Measurements from ENCODE around the gene BFSP2. TPM values are rescaled to one million over a fixed set of nuclear protein-coding genes. Genes with fewer than 3 reads are reported as not detected.

The BFSP2 gene
- total RNA-seq, 4 donors from 2014 or later, result 2.6 TPM; not detected in 3

- DNase-seq (ENCODE audit: low spot score in 2 of 2), result no peak
- H3K36me3 ChIP-seq, result no peaks in the 10 kb centered on the region
- H3K9me3 ChIP-seq, result no peaks in the 10 kb centered on the region
- no peak overlapping the region for H3K27ac ChIP-seq
- no peak for TF ChIP-seq CTCF (IDR thresholded peaks at IDR 0.05)
- no peak for TF ChIP-seq EP300 (IDR thresholded peaks at IDR 0.05)
- TF ChIP-seq POLR2A (IDR thresholded peaks at IDR 0.05), result no peak
- H3K4me1 ChIP-seq, result no peaks in the 10 kb centered on the region
- WGBS, 2 donors, result 86 to 90% methylated on average over 1 of the region's 1 CpG
- no peaks in the 10 kb centered on the region for H3K27me3 ChIP-seq
- no peak overlapping the region for H3K4me3 ChIP-seq
Measured at GRCh38 chr3:133442518-133442917, 42.7 kb downstream of the BFSP2 start.

DNA sequence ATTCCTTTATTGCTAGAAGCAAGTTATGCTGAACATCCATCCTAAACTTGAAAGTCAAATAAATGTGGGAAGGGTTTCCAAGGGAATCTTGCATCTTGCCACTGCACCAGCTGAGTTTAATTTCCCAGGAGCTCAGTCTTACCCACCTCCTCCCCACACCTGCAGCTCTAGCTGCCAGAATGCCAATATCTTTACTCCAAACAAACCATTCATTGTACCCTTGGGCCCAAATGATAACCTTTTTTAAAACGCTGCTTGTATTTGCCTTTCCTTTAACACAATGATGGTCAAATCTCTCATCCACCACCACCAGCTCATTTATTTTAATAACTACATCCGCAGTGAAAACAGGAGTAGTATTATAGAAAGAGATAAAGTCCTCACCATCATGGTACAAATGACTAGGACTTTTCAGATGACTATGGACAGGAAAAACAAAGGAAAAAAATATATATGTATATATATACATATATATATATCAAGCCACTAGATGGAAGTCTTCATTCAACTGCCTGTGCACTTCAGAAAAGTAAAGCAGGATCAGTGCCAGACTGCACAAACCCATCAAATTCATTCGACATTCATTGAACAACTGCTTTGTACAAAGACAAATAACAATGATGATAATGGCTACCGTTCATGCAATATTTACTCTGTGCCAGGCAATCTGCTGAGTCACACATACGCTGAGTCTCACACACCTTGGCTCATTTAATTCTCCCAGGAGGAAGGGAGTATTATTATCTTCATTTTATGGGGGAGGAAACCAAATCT lies 44.0 kb downstream of the BFSP2 start:
- no peak for DNase-seq (ENCODE audit: low spot score in 2 of 2)
- H3K9me3 ChIP-seq, result no peaks in the 10 kb centered on the region
- WGBS, 2 donors, result 31 to 42% methylated on average over 5 of the region's 5 CpGs
- H3K4me1 ChIP-seq, result peaks cover 0 to 3% (median 0%) of the 10 kb centered on the region in 4 donors
- no peak overlapping the region for H3K27ac ChIP-seq
- TF ChIP-seq CTCF (IDR thresholded peaks at IDR 0.05) (no peak), POLR2A (IDR thresholded peaks at IDR 0.05) (no peak), EP300 (IDR thresholded peaks at IDR 0.05) (no peak)
- H3K27me3 ChIP-seq, result no peaks in the 10 kb centered on the region
- no peaks in the 10 kb centered on the region for H3K36me3 ChIP-seq
- no peak overlapping the region for H3K4me3 ChIP-seq

DNA sequence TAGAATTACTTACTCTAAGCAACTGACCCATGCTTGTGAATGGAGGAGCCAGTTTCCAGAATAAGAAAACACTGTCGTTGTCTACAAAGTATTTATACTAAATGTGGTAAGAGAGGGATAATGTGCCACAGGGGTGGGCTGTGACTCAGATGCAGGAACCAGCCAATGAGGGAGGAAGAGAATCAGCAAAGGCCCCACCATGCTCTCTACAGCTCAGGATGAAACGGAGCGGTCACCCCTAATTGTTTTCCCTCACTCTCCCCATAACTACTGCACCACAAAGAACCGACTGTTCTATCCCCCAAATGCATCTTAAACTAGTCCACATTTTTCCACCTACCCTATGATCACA lies 44.5 kb downstream of the BFSP2 start:
- 53 to 70% methylated on average over 4 of the region's 4 CpGs for WGBS, 2 donors
- Histone ChIP-seq H3K4me1 (peaks cover 0 to 6% (median 0%) of the 10 kb centered on the region in 4 donors), H3K9me3 (no peaks in the 10 kb centered on the region), H3K36me3 (no peaks in the 10 kb centered on the region), H3K27ac (no peak overlapping the region), H3K27me3 (no peaks in the 10 kb centered on the region), H3K4me3 (no peak overlapping the region)
- no peak for TF ChIP-seq CTCF (IDR thresholded peaks at IDR 0.05)
- no peak for TF ChIP-seq EP300 (IDR thresholded peaks at IDR 0.05)
- no peak for TF ChIP-seq POLR2A (IDR thresholded peaks at IDR 0.05)
- no peak for DNase-seq (ENCODE audit: low spot score in 2 of 2)

GRCh38 chr3:133445108-133445507 lies 45.3 kb downstream of the BFSP2 start:
- Histone ChIP-seq H3K9me3 (no peaks in the 10 kb centered on the region), H3K27me3 (no peaks in the 10 kb centered on the region), H3K4me3 (no peak overlapping the region), H3K36me3 (no peaks in the 10 kb centered on the region), H3K4me1 (peaks cover 0 to 6% (median 0%) of the 10 kb centered on the region in 4 donors), H3K27ac (no peak overlapping the region)
- DNase-seq (ENCODE audit: low spot score in 2 of 2), result no peak
- TF ChIP-seq EP300 (IDR thresholded peaks at IDR 0.05) (no peak), POLR2A (IDR thresholded peaks at IDR 0.05) (no peak), CTCF (IDR thresholded peaks at IDR 0.05) (no peak)
- 84 to 91% methylated on average over 1 to 2 of the region's 2 CpGs for WGBS, 2 donors

- Histone ChIP-seq H3K36me3 (no peaks in the 10 kb centered on the region), H3K4me1 (peaks cover 0 to 8% (median 3%) of the 10 kb centered on the region in 4 donors), H3K27ac (no peak overlapping the region), H3K4me3 (no peak overlapping the region), H3K27me3 (no peaks in the 10 kb centered on the region), H3K9me3 (no peaks in the 10 kb centered on the region)
- DNase-seq (ENCODE audit: low spot score in 2 of 2), result no peak
- whole genome bisulfite sequencing, 2 donors, result 76 to 91% methylated on average over 4 of the region's 4 CpGs
- no peak for TF ChIP-seq EP300 (IDR thresholded peaks at IDR 0.05)
- no peak for TF ChIP-seq CTCF (IDR thresholded peaks at IDR 0.05)
- TF ChIP-seq POLR2A (IDR thresholded peaks at IDR 0.05), result no peak
Measured at GRCh38 chr3:133447750-133448477, 48.1 kb downstream of the BFSP2 start.

All from tibial nerve (tissue), 4 donors.